ENCODE measurements around the gene FHIP2A.

The FHIP2A gene

GRCh38 chr10:114862456-114862855 is 40.9 kb downstream of the FHIP2A start:
- no peak for FAIRE-seq

GRCh38 chr10:114867365-114867764 is 45.8 kb downstream of the FHIP2A start:
- FAIRE-seq: no peak

- no peak for FAIRE-seq
These were observed 47.4 kb downstream of the FHIP2A start for GRCh38 chr10:114868870-114869519.

- no peak for FAIRE-seq
These were observed 47.9 kb downstream of the FHIP2A start for GRCh38 chr10:114869520-114869892.

GRCh38 chr10:114870486-114870885 is 48.9 kb downstream of the FHIP2A start:
- FAIRE-seq: no peak

- no peak for FAIRE-seq
These were observed 49.8 kb downstream of the FHIP2A start for GRCh38 chr10:114871379-114871778.

Data from G401.6 (cell line).